Measurements from ENCODE around the gene ART1. TPM values are rescaled to one million over a fixed set of nuclear protein-coding genes. Genes with fewer than 3 reads are reported as not detected.

Gene ART1
- total and polyA plus RNA-seq, 4 experiments from 2014 or later, result not detected

DNA sequence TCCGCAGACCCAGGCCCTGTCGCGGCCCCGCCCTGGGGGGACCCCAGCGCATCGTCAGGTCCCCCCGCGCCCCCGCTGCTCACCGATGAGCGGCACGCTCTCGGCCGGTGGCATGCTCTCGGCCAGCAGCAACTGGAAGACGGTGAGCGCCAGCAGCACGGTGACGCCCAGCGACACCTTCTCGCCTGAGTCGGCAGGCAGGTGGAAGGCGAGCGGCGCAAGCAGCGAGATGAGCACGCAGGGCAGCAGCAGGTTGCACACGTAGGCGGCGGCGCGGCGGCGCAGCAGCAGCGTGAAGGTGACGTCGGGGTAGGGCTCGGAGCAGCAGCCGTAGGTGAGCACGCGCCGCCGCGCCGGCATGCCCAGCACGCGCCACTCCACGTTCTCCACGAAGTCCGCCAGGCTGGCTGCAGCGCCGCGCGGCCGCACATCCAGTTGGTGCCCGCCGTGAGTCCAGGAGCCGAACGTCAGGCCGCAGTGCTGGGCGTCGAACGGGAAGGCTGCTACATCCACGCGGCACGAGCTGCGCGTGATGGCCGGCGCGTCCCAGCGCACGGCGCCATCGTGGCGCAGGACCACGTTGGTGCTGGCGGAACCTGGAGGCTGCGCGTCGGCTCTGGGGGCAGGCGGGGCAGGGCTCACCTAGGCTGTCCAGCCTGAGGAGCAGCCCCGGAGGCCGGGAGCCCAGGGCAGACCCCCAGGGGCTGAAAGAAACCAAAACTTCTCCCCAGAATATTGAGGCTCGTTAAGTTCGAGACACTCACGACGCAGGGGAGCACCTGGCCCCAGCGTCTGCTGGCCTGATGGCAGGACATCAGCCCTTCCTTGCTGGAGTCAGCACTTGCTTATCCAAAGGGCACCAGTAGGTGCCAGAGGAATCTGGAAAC is 22.5 kb downstream of the ART1 start:
- ChIA-PET POLR2A (ENCODE audit: partially characterized antibody) (no interaction called here), CTCF (ENCODE audit: partially characterized antibody) (no interaction called here)
- Mint-ChIP-seq H3K9me3 (peaks cover 0 to 1% (median 0%) of the 10 kb centered on the region in 8 donors), H3K36me3 (peaks cover 61 to 69% of the 10 kb centered on the region in 2 donors), H3K4me1 (peaks cover 0 to 3% (median 0%) of the 10 kb centered on the region in 4 donors), H3K27me3 (no peaks in the 10 kb centered on the region), H3K27ac (no peak overlapping the region), H3K4me3 (no peak overlapping the region)
- DNase-seq, result no peak
- H3K36me3 ChIP-seq (ENCODE audit: insufficient read depth, low read length), result peaks cover 23% of the 10 kb centered on the region
- no peaks in the 10 kb centered on the region for H3K4me1 ChIP-seq (ENCODE audit: insufficient read depth, low read length)
- no peaks in the 10 kb centered on the region for H3K9me3 ChIP-seq (ENCODE audit: control insufficient read depth in 1 of 2, low read length in 2 of 2)
- intact Hi-C loops (cut with micrococcal nuclease), result no loop called here
- H3K27ac ChIP-seq (ENCODE audit: low read depth, low read length), result no peak overlapping the region
- H3K27me3 ChIP-seq (ENCODE audit: insufficient read depth, low read length), result no peaks in the 10 kb centered on the region
- no peak overlapping the region for H3K4me3 ChIP-seq (ENCODE audit: low read length in 2 of 2)

DNA sequence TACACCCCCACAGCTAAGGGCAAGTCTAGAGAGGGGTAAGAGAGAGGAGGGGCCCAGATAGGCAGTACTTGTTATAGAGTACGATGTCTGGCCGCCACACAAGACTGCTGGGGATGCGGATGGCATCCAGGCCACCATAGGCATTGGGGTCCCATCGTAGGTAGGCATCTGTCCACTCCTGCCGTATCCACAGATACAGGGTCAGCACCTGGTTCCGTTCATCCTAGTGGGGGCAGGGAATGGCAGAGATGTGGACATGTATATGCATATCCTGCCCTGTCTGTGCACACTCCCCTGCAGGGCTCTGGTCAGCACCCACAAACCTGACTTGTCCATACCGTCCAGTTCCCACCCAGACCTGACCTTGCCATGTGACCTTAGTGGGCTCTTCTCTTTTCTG is 24.2 kb downstream of the ART1 start:
- CTCF ChIA-PET (ENCODE audit: partially characterized antibody), result no interaction called here
- POLR2A ChIA-PET (ENCODE audit: partially characterized antibody), result no interaction called here

DNA sequence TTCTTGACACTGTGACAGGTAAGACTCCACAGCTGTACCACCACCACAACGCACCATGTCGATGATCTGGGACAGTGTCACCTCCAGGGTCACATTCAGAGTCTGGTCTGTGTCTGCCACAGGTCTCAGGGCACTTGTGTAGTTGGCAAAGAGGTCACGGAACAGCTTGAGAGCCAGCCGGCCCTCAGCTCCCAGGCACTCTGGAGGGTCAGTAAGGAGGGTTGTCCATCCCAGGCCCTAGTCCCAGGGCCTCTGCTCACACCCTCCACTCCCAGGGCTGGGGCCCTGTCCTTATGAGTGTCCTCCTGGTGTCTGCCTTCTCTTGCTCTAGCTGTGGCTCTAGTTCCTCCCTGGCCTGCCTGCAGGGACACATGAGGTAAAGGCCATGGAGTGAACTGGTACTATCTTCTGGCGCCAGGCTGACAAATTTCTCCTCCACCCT is 24.8 kb downstream of the ART1 start:
- POLR2A ChIA-PET (ENCODE audit: partially characterized antibody), result no interaction called here

More for the DNA sequence above, 24.2 kb downstream of the ART1 start:
- intact Hi-C loops (cut with micrococcal nuclease), result no loop called here
- Histone ChIP-seq H3K4me3 (ENCODE audit: low read length in 2 of 2) (no peak overlapping the region), H3K9me3 (ENCODE audit: control insufficient read depth in 1 of 2, low read length in 2 of 2) (no peaks in the 10 kb centered on the region), H3K4me1 (ENCODE audit: insufficient read depth, low read length) (no peaks in the 10 kb centered on the region), H3K27me3 (ENCODE audit: insufficient read depth, low read length) (no peaks in the 10 kb centered on the region), H3K36me3 (ENCODE audit: insufficient read depth, low read length) (peaks cover 35% of the 10 kb centered on the region), H3K27ac (ENCODE audit: low read depth, low read length) (no peak overlapping the region)
- Mint-ChIP-seq H3K27ac (peak overlapping the region in 4 of 7 donors; percentile 9 to 53 (median 38)), H3K36me3 (peaks cover 76% of the 10 kb centered on the region in 2 donors), H3K9me3 (peaks cover 0 to 1% (median 0%) of the 10 kb centered on the region in 8 donors), H3K27me3 (no peaks in the 10 kb centered on the region), H3K4me3 (no peak overlapping the region), H3K4me1 (no peaks in the 10 kb centered on the region)
- no peak for DNase-seq

DNA sequence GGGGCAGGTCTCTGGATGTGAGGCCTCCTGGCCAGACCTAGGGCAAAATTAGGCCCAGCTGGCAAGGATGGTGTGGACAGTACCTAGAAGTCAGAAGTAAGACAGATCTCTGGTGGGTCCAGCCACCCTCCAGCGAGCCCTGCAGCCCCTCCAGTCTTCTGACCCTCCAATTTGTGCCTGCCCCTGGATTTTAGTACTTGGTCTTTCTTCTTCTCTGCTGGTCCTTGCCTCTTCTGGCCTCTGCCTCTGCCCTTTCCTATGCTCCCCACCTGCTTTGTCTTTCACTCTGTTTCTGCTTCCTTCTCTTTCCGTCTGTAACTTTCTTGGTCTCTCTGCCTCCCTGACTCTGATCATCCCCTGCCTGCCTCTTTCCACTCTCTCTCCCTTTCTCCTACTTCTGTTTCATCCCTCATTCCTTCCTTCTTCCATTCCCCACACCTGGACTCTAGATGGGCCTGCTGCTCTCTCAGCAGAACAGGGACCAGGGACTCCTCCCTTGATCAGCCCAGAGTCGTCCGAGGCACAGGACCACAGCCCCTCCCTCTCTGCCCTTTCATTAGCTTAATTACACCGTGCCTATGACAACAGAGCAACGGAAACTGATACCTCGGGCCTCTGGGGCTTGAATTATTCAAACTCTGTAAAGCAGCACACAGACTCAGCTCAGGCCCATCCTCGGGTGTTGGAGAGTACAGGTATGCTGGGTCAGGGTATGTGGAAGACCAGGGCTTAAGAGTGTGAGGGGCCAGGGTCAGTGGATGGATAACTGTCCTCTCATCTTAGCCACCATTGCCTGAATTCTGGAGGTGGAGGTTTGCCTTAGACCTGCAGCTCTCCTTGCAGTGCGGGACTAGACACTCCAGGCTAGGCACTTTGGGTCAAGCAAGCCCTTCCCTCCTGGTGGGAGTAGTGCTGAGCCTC is 26.7 kb downstream of the ART1 start, which contains the start of gene CHRNA10:
TSS of gene CHRNA10 (minus strand) at position 51 of the 921 bp plus-strand sequence. CDS start 72 bp downstream, outside the sequence.
- intact Hi-C loops (cut with micrococcal nuclease), result no loop called here
- H3K27ac ChIP-seq (ENCODE audit: low read depth, low read length), result no peak within 1 kb of the TSS
- ChIA-PET CTCF (ENCODE audit: partially characterized antibody) (no interaction called here), POLR2A (ENCODE audit: partially characterized antibody) (no interaction called here)
- peaks cover 53% of the 10 kb centered on the region for H3K36me3 ChIP-seq (ENCODE audit: insufficient read depth, low read length)
- H3K4me1 Mint-ChIP-seq, result no peaks in the 10 kb centered on the region
- no peaks in the 10 kb centered on the region for H3K27me3 Mint-ChIP-seq
- peaks cover 76 to 79% of the 10 kb centered on the region in 2 donors for H3K36me3 Mint-ChIP-seq
- no peaks in the 10 kb centered on the region for H3K27me3 ChIP-seq (ENCODE audit: insufficient read depth, low read length)
- H3K4me1 ChIP-seq (ENCODE audit: insufficient read depth, low read length), result no peaks in the 10 kb centered on the region
- H3K4me3 ChIP-seq (ENCODE audit: low read length in 2 of 2), result no peak within 1 kb of the TSS
- no peak for DNase-seq
- peak within 1 kb of the TSS in 6 of 7 donors; percentile 31 to 87 (median 68) for H3K27ac Mint-ChIP-seq
- no peaks in the 10 kb centered on the region for H3K9me3 ChIP-seq (ENCODE audit: control insufficient read depth in 1 of 2, low read length in 2 of 2)
- H3K9me3 Mint-ChIP-seq, result peaks cover 0 to 1% (median 0%) of the 10 kb centered on the region in 8 donors
- H3K4me3 Mint-ChIP-seq, result no peak within 1 kb of the TSS

More for the DNA sequence above, 24.8 kb downstream of the ART1 start:
- intact Hi-C loops (cut with micrococcal nuclease), result no loop called here
- Mint-ChIP-seq H3K36me3 (peaks cover 77 to 80% of the 10 kb centered on the region in 2 donors), H3K4me1 (no peaks in the 10 kb centered on the region), H3K27ac (peak overlapping the region in 1 of 7 donors; percentile 56), H3K27me3 (no peaks in the 10 kb centered on the region), H3K4me3 (no peak overlapping the region), H3K9me3 (peaks cover 0 to 1% (median 0%) of the 10 kb centered on the region in 8 donors)
- CTCF ChIA-PET (ENCODE audit: partially characterized antibody), result no interaction called here
- DNase-seq, result no peak
- H3K27me3 ChIP-seq (ENCODE audit: insufficient read depth, low read length), result no peaks in the 10 kb centered on the region
- no peaks in the 10 kb centered on the region for H3K9me3 ChIP-seq (ENCODE audit: control insufficient read depth in 1 of 2, low read length in 2 of 2)
- H3K36me3 ChIP-seq (ENCODE audit: insufficient read depth, low read length), result peaks cover 41% of the 10 kb centered on the region
- no peak overlapping the region for H3K27ac ChIP-seq (ENCODE audit: low read depth, low read length)
- H3K4me3 ChIP-seq (ENCODE audit: low read length in 2 of 2), result no peak overlapping the region
- no peaks in the 10 kb centered on the region for H3K4me1 ChIP-seq (ENCODE audit: insufficient read depth, low read length)

DNA sequence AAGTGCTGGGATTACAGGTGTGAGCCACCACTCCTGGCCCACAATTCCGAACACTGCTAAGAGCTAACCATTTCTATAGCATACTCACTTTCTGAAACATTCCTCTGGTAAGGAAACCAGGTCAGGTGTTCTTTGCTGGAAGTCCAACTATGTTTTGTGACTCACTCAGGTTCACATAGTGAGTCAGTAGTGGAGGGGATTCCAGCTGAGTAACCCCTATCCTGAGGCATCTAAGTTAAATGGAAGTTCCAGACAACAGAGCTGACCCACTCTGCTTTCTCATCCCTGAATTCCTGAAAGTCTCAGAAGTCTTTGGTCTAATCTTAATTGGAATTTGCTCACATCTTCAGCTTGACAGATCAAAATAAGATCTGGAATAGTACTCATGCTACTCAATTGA is 29.3 kb downstream of the ART1 start:
- intact Hi-C loops (cut with micrococcal nuclease), result no loop called here
- peaks cover 73% of the 10 kb centered on the region for H3K36me3 ChIP-seq (ENCODE audit: insufficient read depth, low read length)
- ChIA-PET POLR2A (ENCODE audit: partially characterized antibody) (no interaction called here), CTCF (ENCODE audit: partially characterized antibody) (interaction anchor here (1.0 kb wide), 1 partner anchor 15 kb away, joined by 3 read pairs; no protein-coding TSS in a partner anchor)
- Mint-ChIP-seq H3K36me3 (peaks cover 76 to 89% of the 10 kb centered on the region in 2 donors), H3K27me3 (no peaks in the 10 kb centered on the region), H3K4me1 (peaks cover 0 to 1% (median 0%) of the 10 kb centered on the region in 4 donors), H3K4me3 (no peak overlapping the region), H3K9me3 (peaks cover 0 to 1% (median 0%) of the 10 kb centered on the region in 8 donors), H3K27ac (no peak overlapping the region)
- no peaks in the 10 kb centered on the region for H3K4me1 ChIP-seq (ENCODE audit: insufficient read depth, low read length)
- H3K9me3 ChIP-seq (ENCODE audit: control insufficient read depth in 1 of 2, low read length in 2 of 2), result no peaks in the 10 kb centered on the region
- no peak for DNase-seq
- H3K27me3 ChIP-seq (ENCODE audit: insufficient read depth, low read length), result no peaks in the 10 kb centered on the region
- H3K4me3 ChIP-seq (ENCODE audit: low read length in 2 of 2), result no peak overlapping the region
- H3K27ac ChIP-seq (ENCODE audit: low read depth, low read length), result no peak overlapping the region

DNA sequence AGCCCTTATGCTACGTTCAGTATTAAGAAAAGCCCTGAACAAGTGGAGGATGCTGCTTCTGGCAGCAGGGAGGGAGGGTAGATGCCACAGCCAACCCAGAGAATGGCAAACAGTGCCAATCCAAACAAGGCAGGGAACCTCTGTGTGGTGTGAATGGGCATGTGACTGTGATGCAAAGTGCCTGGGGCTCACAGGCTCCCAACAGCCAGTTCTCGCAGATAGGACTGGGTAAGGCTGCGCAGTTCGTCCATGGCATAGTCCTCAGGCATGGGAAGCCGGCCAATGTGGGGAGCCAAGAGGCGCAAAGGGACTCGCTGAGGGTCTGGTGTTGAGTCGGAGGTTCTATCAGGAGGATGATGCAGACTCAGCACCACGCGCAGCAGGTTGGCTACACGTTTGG is 31.0 kb downstream of the ART1 start:
- POLR2A ChIA-PET (ENCODE audit: partially characterized antibody), result no interaction called here
- Mint-ChIP-seq H3K27ac (peak overlapping the region in 1 of 7 donors; percentile 19), H3K36me3 (peaks cover 77 to 87% of the 10 kb centered on the region in 2 donors), H3K4me1 (peaks cover 0 to 1% (median 0%) of the 10 kb centered on the region in 4 donors), H3K9me3 (no peaks in the 10 kb centered on the region), H3K27me3 (no peaks in the 10 kb centered on the region), H3K4me3 (no peak overlapping the region)
- Histone ChIP-seq H3K9me3 (ENCODE audit: control insufficient read depth in 1 of 2, low read length in 2 of 2) (no peaks in the 10 kb centered on the region), H3K36me3 (ENCODE audit: insufficient read depth, low read length) (peaks cover 74% of the 10 kb centered on the region), H3K27me3 (ENCODE audit: insufficient read depth, low read length) (no peaks in the 10 kb centered on the region), H3K4me1 (ENCODE audit: insufficient read depth, low read length) (no peaks in the 10 kb centered on the region), H3K4me3 (ENCODE audit: low read length in 2 of 2) (no peak overlapping the region), H3K27ac (ENCODE audit: low read depth, low read length) (no peak overlapping the region)
- no peak for DNase-seq
- CTCF ChIA-PET (ENCODE audit: partially characterized antibody), result no interaction called here
- intact Hi-C loops (cut with micrococcal nuclease), result no loop called here

DNA sequence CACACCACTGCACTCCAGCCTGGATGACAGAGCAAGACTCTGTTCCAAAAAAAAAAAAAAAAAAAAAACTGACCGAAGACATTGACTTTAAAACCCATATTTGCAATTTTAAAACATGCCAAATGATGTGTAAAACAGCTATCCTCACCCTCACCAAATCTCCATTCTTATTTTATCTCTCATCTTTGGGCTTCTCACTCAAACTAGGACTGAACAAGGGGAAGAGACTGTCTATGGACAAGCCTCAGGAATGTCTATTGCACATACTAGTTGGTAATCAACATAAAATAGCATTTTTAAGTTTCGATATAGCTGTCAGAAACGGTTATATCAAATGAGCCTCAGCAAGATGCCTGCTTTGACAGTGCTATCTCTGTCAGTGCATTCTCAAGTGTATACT is 34.1 kb downstream of the ART1 start:
- Histone ChIP-seq H3K9me3 (ENCODE audit: control insufficient read depth in 1 of 2, low read length in 2 of 2) (no peaks in the 10 kb centered on the region), H3K36me3 (ENCODE audit: insufficient read depth, low read length) (peaks cover 82% of the 10 kb centered on the region), H3K4me3 (ENCODE audit: low read length in 2 of 2) (no peak overlapping the region), H3K27me3 (ENCODE audit: insufficient read depth, low read length) (no peaks in the 10 kb centered on the region), H3K27ac (ENCODE audit: low read depth, low read length) (no peak overlapping the region), H3K4me1 (ENCODE audit: insufficient read depth, low read length) (peaks cover 5% of the 10 kb centered on the region)
- no peak overlapping the region for H3K27ac Mint-ChIP-seq
- ChIA-PET POLR2A (ENCODE audit: partially characterized antibody) (no interaction called here), CTCF (ENCODE audit: partially characterized antibody) (no interaction called here)
- intact Hi-C loops (cut with micrococcal nuclease), result no loop called here
- H3K27me3 Mint-ChIP-seq, result no peaks in the 10 kb centered on the region
- H3K4me3 Mint-ChIP-seq, result no peak overlapping the region
- peaks cover 81 to 88% of the 10 kb centered on the region in 2 donors for H3K36me3 Mint-ChIP-seq
- no peaks in the 10 kb centered on the region for H3K9me3 Mint-ChIP-seq
- DNase-seq, result no peak
- peaks cover 2 to 9% (median 6%) of the 10 kb centered on the region in 4 donors for H3K4me1 Mint-ChIP-seq
